ENCODE measurements around the gene POFUT2. TPM values are rescaled to one million over a fixed set of nuclear protein-coding genes. Genes with fewer than 3 reads are reported as not detected.

The POFUT2 gene
- total RNA-seq, 1 donor: 35.8 TPM

- Histone ChIP-seq H3K27ac (ENCODE audit: low read depth, low read length) (no peak overlapping the region), H3K9me3 (ENCODE audit: low read depth, low read length) (no peaks in the 10 kb centered on the region), H3K27me3 (ENCODE audit: insufficient read depth, low read length) (peaks cover 22% of the 10 kb centered on the region), H2AFZ (ENCODE audit: low read length) (no peak overlapping the region), H3K36me3 (ENCODE audit: insufficient read depth, low read length) (no peaks in the 10 kb centered on the region), H4K20me1 (ENCODE audit: insufficient read depth, low read length) (no peaks in the 10 kb centered on the region), H3K4me1 (ENCODE audit: insufficient read depth, low read length) (peaks cover 15% of the 10 kb centered on the region), H3K4me3 (ENCODE audit: insufficient read depth, low read length) (no peak overlapping the region), H3K79me2 (ENCODE audit: insufficient read depth, low read length) (no peaks in the 10 kb centered on the region), H3K4me2 (ENCODE audit: insufficient read depth, low read length) (no peak overlapping the region)
- DNase-seq (ENCODE audit: insufficient read length, low spot score, missing footprints): peak; percentile 61
- TF ChIP-seq CTCF (IDR thresholded peaks at IDR 0.05; ENCODE audit: extremely low read depth, low read depth, low read length): no peak
These were observed 35.2 kb downstream of the POFUT2 start for GRCh38 chr21:45252448-45252925.

- no peak overlapping the region for H2AFZ ChIP-seq (ENCODE audit: low read length)
- no peak for TF ChIP-seq CTCF (IDR thresholded peaks at IDR 0.05; ENCODE audit: extremely low read depth, low read depth, low read length)
These were observed 35.9 kb downstream of the POFUT2 start for GRCh38 chr21:45251635-45252447.

GRCh38 chr21:45250914-45251634 lies 36.6 kb downstream of the POFUT2 start:
- no peak for TF ChIP-seq CTCF (IDR thresholded peaks at IDR 0.05; ENCODE audit: extremely low read depth, low read depth, low read length)
- Histone ChIP-seq H3K79me2 (ENCODE audit: insufficient read depth, low read length) (no peaks in the 10 kb centered on the region), H4K20me1 (ENCODE audit: insufficient read depth, low read length) (no peaks in the 10 kb centered on the region), H2AFZ (ENCODE audit: low read length) (no peak overlapping the region), H3K36me3 (ENCODE audit: insufficient read depth, low read length) (no peaks in the 10 kb centered on the region), H3K4me2 (ENCODE audit: insufficient read depth, low read length) (no peak overlapping the region), H3K27me3 (ENCODE audit: insufficient read depth, low read length) (peaks cover 30% of the 10 kb centered on the region), H3K4me3 (ENCODE audit: insufficient read depth, low read length) (no peak overlapping the region), H3K27ac (ENCODE audit: low read depth, low read length) (no peak overlapping the region), H3K4me1 (ENCODE audit: insufficient read depth, low read length) (peaks cover 15% of the 10 kb centered on the region), H3K9me3 (ENCODE audit: low read depth, low read length) (no peaks in the 10 kb centered on the region)
- peak; percentile 4 for DNase-seq (ENCODE audit: insufficient read length, low spot score, missing footprints)

More at GRCh38 chr21:45251635-45252447, 35.9 kb downstream of the POFUT2 start:
- H3K27me3 ChIP-seq (ENCODE audit: insufficient read depth, low read length): peaks cover 23% of the 10 kb centered on the region
- H3K4me2 ChIP-seq (ENCODE audit: insufficient read depth, low read length): no peak overlapping the region
- H3K9me3 ChIP-seq (ENCODE audit: low read depth, low read length): no peaks in the 10 kb centered on the region
- peak; percentile 57 for DNase-seq (ENCODE audit: insufficient read length, low spot score, missing footprints)
- no peaks in the 10 kb centered on the region for H4K20me1 ChIP-seq (ENCODE audit: insufficient read depth, low read length)
- no peak overlapping the region for H3K4me3 ChIP-seq (ENCODE audit: insufficient read depth, low read length)
- no peaks in the 10 kb centered on the region for H3K36me3 ChIP-seq (ENCODE audit: insufficient read depth, low read length)
- H3K27ac ChIP-seq (ENCODE audit: low read depth, low read length): no peak overlapping the region
- H3K79me2 ChIP-seq (ENCODE audit: insufficient read depth, low read length): no peaks in the 10 kb centered on the region
- peaks cover 15% of the 10 kb centered on the region for H3K4me1 ChIP-seq (ENCODE audit: insufficient read depth, low read length)

- H3K4me1 ChIP-seq (ENCODE audit: insufficient read depth, low read length): peaks cover 15% of the 10 kb centered on the region
- peaks cover 31% of the 10 kb centered on the region for H3K27me3 ChIP-seq (ENCODE audit: insufficient read depth, low read length)
- no peak overlapping the region for H3K27ac ChIP-seq (ENCODE audit: low read depth, low read length)
- H2AFZ ChIP-seq (ENCODE audit: low read length): no peak overlapping the region
- H3K4me3 ChIP-seq (ENCODE audit: insufficient read depth, low read length): no peak overlapping the region
- H4K20me1 ChIP-seq (ENCODE audit: insufficient read depth, low read length): no peaks in the 10 kb centered on the region
- no peak for TF ChIP-seq CTCF (IDR thresholded peaks at IDR 0.05; ENCODE audit: extremely low read depth, low read depth, low read length)
- H3K9me3 ChIP-seq (ENCODE audit: low read depth, low read length): no peaks in the 10 kb centered on the region
- H3K79me2 ChIP-seq (ENCODE audit: insufficient read depth, low read length): no peaks in the 10 kb centered on the region
- H3K36me3 ChIP-seq (ENCODE audit: insufficient read depth, low read length): no peaks in the 10 kb centered on the region
- H3K4me2 ChIP-seq (ENCODE audit: insufficient read depth, low read length): no peak overlapping the region
- DNase-seq (ENCODE audit: insufficient read length, low spot score, missing footprints): peak; percentile 71
These were observed 37.4 kb downstream of the POFUT2 start for GRCh38 chr21:45250272-45250671.

Measured in osteoblast (primary cell).